DND-41 (cell line): ENCODE measurements around the gene ANKRD6.

Source experiments
- CTCF ChIP-seq: IDR thresholded peaks from 2 replicates; pipeline ENCODE4 v1.5.1; 2012; ENCODE audit warnings: borderline replicate concordance, low read length, moderate library complexity, mild to moderate bottlenecking; ENCODE audit not compliant: poor library complexity, severe bottlenecking; ENCODE audit errors: extremely low read depth
- EZH2 ChIP-seq: IDR thresholded peaks from 3 replicates; pipeline ENCODE4 v1.6.1; 2012; ENCODE audit warnings: borderline replicate concordance, low read depth, mild to moderate bottlenecking, moderate library complexity, low read length, inconsistent platforms; ENCODE audit not compliant: severe bottlenecking

GRCh38 chr6:89430201-89430962, 2.6 kb upstream of the ANKRD6 start:
- TF ChIP-seq CTCF (no peak), EZH2 (no peak)
